HEK293 (cell line): Measurements from ENCODE around the gene C1orf122.

Experiments
- BCL11A ChIP-seq: fragments of 450-650 bp; formaldehyde crosslinking; IDR thresholded peaks from 2 replicates; pipeline ENCODE4 v1.5.1; 2016; ENCODE audit warnings: low read depth, missing biosample characterization, missing genetic modification characterization
- GLIS2 ChIP-seq: fragments of 450-650 bp; formaldehyde crosslinking; IDR thresholded peaks from 2 replicates; pipeline ENCODE4 v1.5.1; 2016; ENCODE audit warnings: missing biosample characterization, missing genetic modification characterization
- HOXA7 ChIP-seq: sonication (generic); formaldehyde crosslinking; IDR thresholded peaks from 2 replicates; pipeline ENCODE4 v1.8.1; 2022; ENCODE audit warnings: missing genetic modification reagents, borderline replicate concordance
- PRDM10 ChIP-seq: fragments of 450-650 bp; formaldehyde crosslinking; IDR thresholded peaks from 2 replicates; pipeline ENCODE4 v1.5.1; 2016; ENCODE audit warnings: missing biosample characterization, missing genetic modification characterization
- REST ChIP-seq: fragments of 450-650 bp; formaldehyde crosslinking; IDR thresholded peaks from 2 replicates; pipeline ENCODE4 v1.5.1; 2016; ENCODE audit warnings: missing biosample characterization, missing genetic modification characterization
- SP2 ChIP-seq: fragments of 450-650 bp; formaldehyde crosslinking; IDR thresholded peaks from 2 replicates; pipeline ENCODE4 v1.5.1; 2016; ENCODE audit warnings: missing biosample characterization, missing genetic modification characterization
- ZBTB17 ChIP-seq: fragments of 450-650 bp; formaldehyde crosslinking; IDR thresholded peaks from 2 replicates; pipeline ENCODE4 v1.5.1; 2016; ENCODE audit warnings: missing biosample characterization, missing genetic modification characterization
- ZBTB8A ChIP-seq: fragments of 450-650 bp; formaldehyde crosslinking; IDR thresholded peaks from 2 replicates; pipeline ENCODE4 v1.5.1; 2016; ENCODE audit warnings: missing biosample characterization, missing genetic modification characterization
- ZFP37 ChIP-seq: fragments of 450-650 bp; formaldehyde crosslinking; IDR thresholded peaks from 2 replicates; pipeline ENCODE4 v1.5.1; 2016; ENCODE audit warnings: missing biosample characterization, missing genetic modification characterization
- ZNF140 ChIP-seq: fragments of 450-650 bp; formaldehyde crosslinking; IDR thresholded peaks from 2 replicates; pipeline ENCODE4 v1.5.1; 2016; ENCODE audit warnings: missing biosample characterization, missing genetic modification characterization
- ZNF146 ChIP-seq: fragments of 450-650 bp; formaldehyde crosslinking; IDR thresholded peaks from 2 replicates; pipeline ENCODE4 v1.5.1; 2016; ENCODE audit warnings: missing biosample characterization, missing genetic modification characterization
- ZNF211 ChIP-seq: fragments of 450-650 bp; formaldehyde crosslinking; IDR thresholded peaks from 2 replicates; pipeline ENCODE4 v1.5.1; 2016; ENCODE audit warnings: low read depth, missing biosample characterization, missing genetic modification characterization
- ZNF266 ChIP-seq: fragments of 450-650 bp; formaldehyde crosslinking; IDR thresholded peaks from 2 replicates; pipeline ENCODE4 v1.5.1; 2016; ENCODE audit warnings: missing biosample characterization, missing genetic modification characterization, low read depth
- ZNF341 ChIP-seq: fragments of 450-650 bp; formaldehyde crosslinking; IDR thresholded peaks from 2 replicates; pipeline ENCODE4; 2016; ENCODE audit warnings: low read depth, missing biosample characterization, missing genetic modification characterization
- ZNF449 ChIP-seq: fragments of 450-650 bp; formaldehyde crosslinking; IDR thresholded peaks from 2 replicates; pipeline ENCODE4 v1.5.1; 2017; ENCODE audit warnings: missing biosample characterization, mild to moderate bottlenecking, missing genetic modification characterization, moderate library complexity
- ZNF48 ChIP-seq: fragments of 450-650 bp; formaldehyde crosslinking; IDR thresholded peaks from 2 replicates; pipeline ENCODE4 v1.5.1; 2016; ENCODE audit warnings: missing biosample characterization, missing genetic modification characterization
- ZNF555 ChIP-seq: fragments of 450-650 bp; formaldehyde crosslinking; conservative IDR thresholded peaks from 2 replicates; pipeline ENCODE4 v1.5.1; 2017; ENCODE audit warnings: missing biosample characterization, mild to moderate bottlenecking, missing genetic modification characterization, inconsistent platforms
- ZNF600 ChIP-seq: fragments of 450-650 bp; formaldehyde crosslinking; IDR thresholded peaks from 2 replicates; pipeline ENCODE4 v1.5.1; 2016; ENCODE audit warnings: missing biosample characterization, missing genetic modification characterization
- ZNF629 ChIP-seq: fragments of 450-650 bp; formaldehyde crosslinking; IDR thresholded peaks from 2 replicates; pipeline ENCODE4 v1.5.1; 2017; ENCODE audit warnings: missing biosample characterization, missing genetic modification characterization
- ZNF660 ChIP-seq: fragments of 450-650 bp; IDR thresholded peaks from 2 replicates; pipeline ENCODE4 v1.5.1; 2018; ENCODE audit warnings: missing biosample characterization, mild to moderate bottlenecking, missing genetic modification characterization
- ZNF670 ChIP-seq: fragments of 450-650 bp; formaldehyde crosslinking; IDR thresholded peaks from 2 replicates; pipeline ENCODE4 v1.5.1; 2016; ENCODE audit warnings: missing biosample characterization, missing genetic modification characterization, low read depth
- ZNF692 ChIP-seq: fragments of 450-650 bp; formaldehyde crosslinking; IDR thresholded peaks from 2 replicates; pipeline ENCODE4 v1.5.1; 2016; ENCODE audit warnings: missing biosample characterization, missing genetic modification characterization
- ZSCAN30 ChIP-seq: fragments of 450-650 bp; IDR thresholded peaks from 2 replicates; pipeline ENCODE4 v1.5.1; 2018; ENCODE audit warnings: missing biosample characterization, mild to moderate bottlenecking, missing genetic modification characterization, moderate library complexity

The C1orf122 gene

GRCh38 chr1:37764414-37764825, 43.2 kb upstream of the C1orf122 start (continued):
- TF ChIP-seq SP2 (tag by site-specific recombination), result peak; percentile 18; the same call in 1 of the 2 replicates
- no peak for TF ChIP-seq ZNF266 (tag by site-specific recombination)
- no peak for TF ChIP-seq ZNF670 (tag by site-specific recombination)
- peak; percentile 42; the same call in 1 of the 2 replicates for TF ChIP-seq ZSCAN30 (tag by site-specific recombination)
- no peak for TF ChIP-seq ZNF211 (tag by site-specific recombination)
- TF ChIP-seq ZNF449 (tag by site-specific recombination), result peak; percentile 57; the same call in 1 of the 2 replicates
- TF ChIP-seq ZNF146 (tag by site-specific recombination), result no peak
- TF ChIP-seq ZNF341 (tag by site-specific recombination), result no peak
- TF ChIP-seq GLIS2 (tag by site-specific recombination), result 0 out of 2 replicates have a peak, but pooled peaks have one; percentile 14
- no peak for TF ChIP-seq ZNF692 (tag by site-specific recombination)
- no peak for TF ChIP-seq ZNF555 (tag by site-specific recombination)
- TF ChIP-seq ZBTB17 (tag by site-specific recombination), result peak; percentile 58
- no peak for TF ChIP-seq ZFP37 (tag by site-specific recombination)
- TF ChIP-seq ZNF600 (tag by site-specific recombination), result 0 out of 2 replicates have a peak, but pooled peaks have one; percentile 37
- TF ChIP-seq ZNF660, result no peak
- no peak for TF ChIP-seq ZBTB8A (tag by site-specific recombination)
- no peak for TF ChIP-seq ZNF629 (tag by site-specific recombination)
- TF ChIP-seq BCL11A (tag by site-specific recombination), result no peak
- peak; percentile 63; the same call in 1 of the 2 replicates for TF ChIP-seq ZNF140
- TF ChIP-seq HOXA7 (CRISPR knock-in tag), result peak; percentile 91
- TF ChIP-seq REST (tag by site-specific recombination), result peak; percentile 99
- no peak for TF ChIP-seq ZNF48 (tag by site-specific recombination)
- TF ChIP-seq PRDM10 (tag by site-specific recombination), result no peak
